Hippocampal formation (tissue), 2 donors: ENCODE results near the gene POLR2J2.
"Not testable (repeated sequence)": the region's sequence is repeated elsewhere in the genome, so short reads cannot be mapped to it uniquely, and the experiment has no call there.

Experiments used
- DNase-seq, 2 donors: peaks; one replicate each; lab custom pipeline; 2025; lab: John Stamatoyannopoulos, UW

Gene POLR2J2

GRCh38 chr7:102671166-102671955 lies at the start of gene POLR2J2:
Gene POLR2J2 (minus strand): TSS chr7:102671663. CDS start chr7:102671601, 62 bp downstream.
- not testable (repeated sequence) for DNase-seq

GRCh38 chr7:102718491-102718890 lies 47.0 kb upstream of the POLR2J2 start:
- not testable (repeated sequence) for DNase-seq

GRCh38 chr7:102715718-102716117 lies 44.3 kb upstream of the POLR2J2 start:
- DNase-seq, result not testable (repeated sequence)

- DNase-seq, result not testable (repeated sequence)
Observed at GRCh38 chr7:102714774-102715522, 43.5 kb upstream of the POLR2J2 start.

- DNase-seq, result not testable (repeated sequence)
Observed at GRCh38 chr7:102713691-102714080, 42.2 kb upstream of the POLR2J2 start.

GRCh38 chr7:102713011-102713690 lies 41.7 kb upstream of the POLR2J2 start:
- not testable (repeated sequence) for DNase-seq

GRCh38 chr7:102698962-102699750 lies 27.7 kb upstream of the POLR2J2 start:
- DNase-seq, result not testable (repeated sequence)

- not testable (repeated sequence) for DNase-seq
Observed at GRCh38 chr7:102697642-102698512, 26.4 kb upstream of the POLR2J2 start.

- DNase-seq, result not testable (repeated sequence)
Observed at GRCh38 chr7:102696009-102696408, 24.5 kb upstream of the POLR2J2 start.

GRCh38 chr7:102695033-102695552 lies 23.6 kb upstream of the POLR2J2 start:
- DNase-seq, result not testable (repeated sequence)

- DNase-seq, result not testable (repeated sequence)
Observed at GRCh38 chr7:102694008-102694407, 22.5 kb upstream of the POLR2J2 start.

GRCh38 chr7:102690602-102691001 lies 19.1 kb upstream of the POLR2J2 start:
- not testable (repeated sequence) for DNase-seq

- DNase-seq, result not testable (repeated sequence)
Observed at GRCh38 chr7:102689436-102690282, 18.2 kb upstream of the POLR2J2 start.

- DNase-seq, result not testable (repeated sequence)
Observed at GRCh38 chr7:102688299-102689036, 17.0 kb upstream of the POLR2J2 start.

- not testable (repeated sequence) for DNase-seq
Observed at GRCh38 chr7:102682560-102682959, 11.1 kb upstream of the POLR2J2 start.

GRCh38 chr7:102680780-102681179 lies 9.3 kb upstream of the POLR2J2 start:
- DNase-seq, result not testable (repeated sequence)

- not testable (repeated sequence) for DNase-seq
Observed at GRCh38 chr7:102675545-102675944, 4.1 kb upstream of the POLR2J2 start.

GRCh38 chr7:102673447-102674067 lies 2.1 kb upstream of the POLR2J2 start:
- DNase-seq, result not testable (repeated sequence)
